GM12878 (cell line): ENCODE data around the gene BEST1. TPM values are rescaled to one million over a fixed set of nuclear protein-coding genes. Genes with fewer than 3 reads are reported as not detected.

Experiments
- ATAC-seq: fragments of 200-7000 bp; cut with Tn5 transposase; 3 replicates; pipeline ENCODE4 v1.9.1; 2020; ENCODE audit warnings: mild to moderate bottlenecking, moderate library complexity
- BruUV-seq: library from RNA; stranded (reverse); fragments of 400-500 nt; replicated peaks from 2 replicates; lab custom pipeline; 2021; lab: Mats Ljungman, UMichigan
- CTCF ChIA-PET: fragments of 300-600 bp; sonication (Branson Sonifier 250); formaldehyde crosslinking; extraction: SDS; loops from one replicate; lab custom pipeline; 2021; ENCODE audit warnings: inconsistent platforms; lab: Yijun Ruan, JAX
- POLR2A ChIA-PET: fragments of 350-600 bp; formaldehyde crosslinking; extraction: SDS; loops from one replicate; lab custom pipeline; 2021; ENCODE audit warnings: inconsistent platforms; lab: Charles Lee
- RAD21 ChIA-PET: fragments of 300-600 bp; sonication (Branson Sonifier 250); formaldehyde crosslinking; loops from one replicate; lab custom pipeline; 2023; ENCODE audit warnings: antibody characterized with exemption; ENCODE audit not compliant: unreplicated experiment; lab: Charles Lee
- SMC1A ChIA-PET: fragments of 300-600 bp; sonication (Branson Sonifier 250); formaldehyde crosslinking; loops from one replicate; lab custom pipeline; 2023; ENCODE audit not compliant: unreplicated experiment, uncharacterized antibody; lab: Charles Lee
- DNase-seq: peaks from one replicate; pipeline ENCODE4 v3.0.0-alpha.2; 2011; ENCODE audit warnings: low read depth, low spot score
- FAIRE-seq: peaks from 3 replicates; lab custom pipeline; 2011; peaks lifted over from hg19 to GRCh38; lab: Jason Lieb, UNC
- H2AFZ ChIP-seq: 2 replicates; pipeline ENCODE4 v1.6.0; 2011; ENCODE audit warnings: low read depth, low read length, control low read depth; ENCODE audit not compliant: control insufficient read depth
- H3K27ac ChIP-seq: 2 replicates; pipeline ENCODE4 v1.5.1; 2011; ENCODE audit warnings: control low read depth; ENCODE audit not compliant: control insufficient read depth, insufficient read depth
- H3K27me3 ChIP-seq, 2 experiments: replicated peaks in 1 of 2; 2 replicates each; pipeline versions ENCODE4 v1.6.0 to v1.6.1; 2011; ENCODE audit warnings: low read length in 1 of 2; ENCODE audit not compliant: control insufficient read depth in 2 of 2, insufficient read depth in 2 of 2
- H3K36me3 ChIP-seq, 2 experiments: 2 replicates each; pipeline ENCODE4 v1.5.1; 2011; ENCODE audit warnings: low read length in 1 of 2; ENCODE audit not compliant: control insufficient read depth in 2 of 2, insufficient read depth in 2 of 2
- H3K4me1 ChIP-seq: 2 replicates; pipeline ENCODE4 v1.6.1; 2011; ENCODE audit warnings: mild to moderate bottlenecking, low read length, moderate library complexity, mixed read lengths; ENCODE audit not compliant: control insufficient read depth, insufficient read depth
- H3K4me2 ChIP-seq: 2 replicates; pipeline ENCODE4 v1.6.0; 2011; ENCODE audit warnings: control low read depth; ENCODE audit not compliant: control insufficient read depth, insufficient read depth
- H3K4me3 ChIP-seq: fragments of 200-600 bp; sonication (generic); 2 replicates; pipeline ENCODE4 v1.5.1; 2016
- H3K79me2 ChIP-seq: 2 replicates; pipeline ENCODE4 v1.6.0; 2011; ENCODE audit warnings: low read length; ENCODE audit not compliant: control insufficient read depth, insufficient read depth
- H3K9ac ChIP-seq: 2 replicates; pipeline ENCODE4 v1.8.0; 2011; ENCODE audit warnings: low read length, control low read depth, mixed read lengths; ENCODE audit not compliant: control insufficient read depth, insufficient read depth
- H3K9me3 ChIP-seq: replicated peaks from 3 replicates; pipeline ENCODE4 v1.5.1; 2011; ENCODE audit warnings: mild to moderate bottlenecking, low read length; ENCODE audit not compliant: control insufficient read depth, insufficient read depth
- H4K20me1 ChIP-seq: 2 replicates; pipeline ENCODE4 v1.6.0; 2011; ENCODE audit not compliant: control insufficient read depth, insufficient read depth
- CHD4 ChIP-seq: fragments of 200-600 bp; sonication (generic); IDR thresholded peaks from 2 replicates; pipeline ENCODE4 v1.6.1; 2016; ENCODE audit warnings: mild to moderate bottlenecking
- IRF5 ChIP-seq: fragments of 450-650 bp; IDR thresholded peaks from 2 replicates; pipeline ENCODE4 v1.6.1; 2017; ENCODE audit warnings: borderline replicate concordance
- KLF5 ChIP-seq: fragments of 450-650 bp; IDR thresholded peaks from 2 replicates; pipeline ENCODE4 v1.6.1; 2014; ENCODE audit warnings: mild to moderate bottlenecking; ENCODE audit not compliant: partially characterized antibody
- MXI1 ChIP-seq: fragments of 150-350 bp; IDR thresholded peaks from 2 replicates; pipeline ENCODE4 v1.6.1; 2011; ENCODE audit warnings: low read depth, mild to moderate bottlenecking, inconsistent platforms, low read length, improper control_type of control experiment
- NFYA ChIP-seq: IDR thresholded peaks from 2 replicates; pipeline ENCODE4 v1.6.1; 2011; ENCODE audit warnings: low read depth, mild to moderate bottlenecking, low read length, improper control_type of control experiment, borderline replicate concordance
- NRF1 ChIP-seq: conservative IDR thresholded peaks from 2 replicates; pipeline ENCODE4 v1.6.1; 2011; ENCODE audit warnings: mild to moderate bottlenecking, low read depth, low read length, improper control_type of control experiment
- POLR2AphosphoS5 ChIP-seq: IDR thresholded peaks from 2 replicates; pipeline ENCODE4 v1.6.1; 2011; ENCODE audit warnings: mild to moderate bottlenecking, low read length, inconsistent platforms
- RAD51 ChIP-seq: fragments of 450-650 bp; IDR thresholded peaks from 2 replicates; pipeline ENCODE4 v1.6.1; 2016; ENCODE audit warnings: moderate library complexity, mild to moderate bottlenecking, inconsistent platforms
- SUZ12 ChIP-seq: fragments of 200-600 bp; sonication (generic); IDR thresholded peaks from one replicate; pipeline ENCODE4 v1.6.1; 2018; ENCODE audit warnings: antibody characterized with exemption, mild to moderate bottlenecking; ENCODE audit not compliant: unreplicated experiment
- YY1 ChIP-seq: IDR thresholded peaks from 2 replicates; pipeline ENCODE4 v1.6.1; 2011; ENCODE audit warnings: low read depth, mild to moderate bottlenecking, low read length
- WGBS: methylation state at CpG from one replicate; pipeline ENCODE4 v1.1.6; 2016; ENCODE audit warnings: low lambda C conversion rate; ENCODE audit not compliant: insufficient replicate concordance, insufficient coverage; ENCODE audit errors: missing lambda C conversion rate; 5-methylcytosine and 5-hydroxymethylcytosine counted together
- in situ Hi-C: fragments of 300-500 bp; cut with MboI; formaldehyde crosslinking; loops from 9 replicates; pipeline ENCODE4 v1.14.3; 2018; ENCODE audit warnings: mixed read lengths
- intact Hi-C: fragments of 100-400 bp; cut with micrococcal nuclease; formaldehyde crosslinking; loops from one replicate; pipeline ENCODE4 v1.14.2; 2022; ENCODE audit not compliant: unreplicated experiment
- polyA plus RNA-seq, 11 experiments: library from polyadenylated mRNA; depleted of rRNA in 4 of 11; unstranded in 6 of 11; stranded (reverse) in 5 of 11; fragments of >200 nt; fragmentation: Nextera tagmentation in 4 of 11; fragmentation: Illumina TruSeq in 1 of 11; extraction: Ambion mirVana in 4 of 11; extraction: Trizol in 1 of 11; gene quantifications; 1 replicate in 1 of 11; 2 replicates in 10 of 11; pipeline versions ENCODE4 v1.2.1 to v1.2.3, GENCODE V29; 2011 to 2016; ENCODE audit warnings: inconsistent platforms in 2 of 11, missing spikeins in 2 of 11, low read depth in 1 of 11
- total RNA-seq, 4 experiments: library from RNA; depleted of rRNA in 3 of 4; stranded (reverse); fragments of >200 nt in 3 of 4; fragmentation: Illumina TruSeq in 1 of 4; extraction: Trizol in 1 of 4; gene quantifications; 2 replicates each; pipeline versions ENCODE4 v1.2.1 to v1.2.3, GENCODE V29; 2013 to 2021
- TF ChIP-seq, protein P1 (sequence below): fragments of 450-650 bp; IDR thresholded peaks from 2 replicates; pipeline ENCODE4 v1.6.1; 2016; ENCODE audit warnings: mild to moderate bottlenecking
- TF ChIP-seq, protein P2 (sequence below): IDR thresholded peaks from 2 replicates; pipeline ENCODE4 v1.6.1; 2012; ENCODE audit warnings: low read depth, low read length, improper control_type of control experiment

The BEST1 gene
- total and polyA plus RNA-seq, 10 of the 15 experiments (the other 5 are each of a cell fraction or from before 2014, with no cell fraction given) = 0.03 to 3.4 (median 0.15) TPM; not detected in 1

DNA sequence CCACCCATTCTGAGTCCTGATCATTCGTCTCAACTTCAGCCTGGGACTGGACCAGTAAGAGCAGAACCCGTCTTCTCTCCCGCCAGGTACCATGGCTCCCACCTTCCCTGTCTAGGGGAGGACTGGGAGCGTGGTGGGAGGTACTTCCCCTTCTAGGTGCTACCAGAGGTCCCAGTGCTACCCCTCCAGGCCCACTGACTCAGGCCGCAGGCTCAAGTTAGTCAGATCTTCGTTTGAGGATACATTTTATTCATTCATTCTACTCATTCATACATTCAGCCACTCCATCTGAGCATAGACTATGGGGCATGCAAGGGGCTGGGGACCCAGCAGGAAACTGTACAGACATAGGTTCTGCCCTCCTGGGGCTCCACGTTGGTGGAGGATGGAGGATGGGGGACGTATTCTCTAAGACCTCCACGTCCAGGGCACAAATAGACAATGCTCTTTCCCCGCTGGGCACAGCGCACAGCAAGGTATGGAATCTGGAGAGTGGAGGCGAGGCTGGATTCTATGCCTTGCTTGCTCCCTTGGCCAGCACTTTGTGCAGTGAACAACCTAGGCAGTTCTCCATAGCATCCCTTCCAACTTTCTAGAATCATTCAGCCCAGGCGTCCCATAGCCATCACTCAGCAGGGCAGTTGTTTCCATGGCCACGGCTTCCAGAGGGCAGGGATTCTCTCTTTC, 31.8 kb upstream of the BEST1 start:
- in situ Hi-C loops = no loop called here
- Histone ChIP-seq H3K4me1 (no peaks in the 10 kb centered on the region), H2AFZ (no peak overlapping the region), H4K20me1 (no peaks in the 10 kb centered on the region), H3K9me3 (no peaks in the 10 kb centered on the region), H3K9ac (no peak overlapping the region), H3K4me3 (no peak overlapping the region), H3K79me2 (no peaks in the 10 kb centered on the region), H3K4me2 (no peak overlapping the region), H3K36me3 (no peaks in the 10 kb centered on the region), H3K27me3 (peaks cover 6 to 9% of the 10 kb centered on the region in 2 experiments; a peak in 3 of 4 replicates), H3K27ac (no peak overlapping the region)
- ChIA-PET SMC1A (no interaction called here), RAD21 (no interaction called here), CTCF (no interaction called here), POLR2A (no interaction called here)
- no TSS peak for BruUV-seq
- DNase-seq (no peak), FAIRE-seq (no peak), ATAC-seq (no peak)
- WGBS = 39% methylated on average over 14 of the region's 14 CpGs
- intact Hi-C loops = no loop called here
- TF ChIP-seq MXI1 (no peak), SUZ12 (no peak), RAD51 (no peak), YY1 (no peak), KLF5 (no peak), CHD4 (no peak), IRF5 (no peak), POLR2AphosphoS5 (no peak), NFYA (no peak), NRF1 (no peak)
- TF ChIP-seq, protein P1, sequence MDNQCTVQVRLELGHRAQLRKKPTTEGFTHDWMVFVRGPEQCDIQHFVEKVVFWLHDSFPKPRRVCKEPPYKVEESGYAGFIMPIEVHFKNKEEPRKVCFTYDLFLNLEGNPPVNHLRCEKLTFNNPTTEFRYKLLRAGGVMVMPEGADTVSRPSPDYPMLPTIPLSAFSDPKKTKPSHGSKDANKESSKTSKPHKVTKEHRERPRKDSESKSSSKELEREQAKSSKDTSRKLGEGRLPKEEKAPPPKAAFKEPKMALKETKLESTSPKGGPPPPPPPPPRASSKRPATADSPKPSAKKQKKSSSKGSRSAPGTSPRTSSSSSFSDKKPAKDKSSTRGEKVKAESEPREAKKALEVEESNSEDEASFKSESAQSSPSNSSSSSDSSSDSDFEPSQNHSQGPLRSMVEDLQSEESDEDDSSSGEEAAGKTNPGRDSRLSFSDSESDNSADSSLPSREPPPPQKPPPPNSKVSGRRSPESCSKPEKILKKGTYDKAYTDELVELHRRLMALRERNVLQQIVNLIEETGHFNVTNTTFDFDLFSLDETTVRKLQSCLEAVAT = no peak
- TF ChIP-seq, protein P2, sequence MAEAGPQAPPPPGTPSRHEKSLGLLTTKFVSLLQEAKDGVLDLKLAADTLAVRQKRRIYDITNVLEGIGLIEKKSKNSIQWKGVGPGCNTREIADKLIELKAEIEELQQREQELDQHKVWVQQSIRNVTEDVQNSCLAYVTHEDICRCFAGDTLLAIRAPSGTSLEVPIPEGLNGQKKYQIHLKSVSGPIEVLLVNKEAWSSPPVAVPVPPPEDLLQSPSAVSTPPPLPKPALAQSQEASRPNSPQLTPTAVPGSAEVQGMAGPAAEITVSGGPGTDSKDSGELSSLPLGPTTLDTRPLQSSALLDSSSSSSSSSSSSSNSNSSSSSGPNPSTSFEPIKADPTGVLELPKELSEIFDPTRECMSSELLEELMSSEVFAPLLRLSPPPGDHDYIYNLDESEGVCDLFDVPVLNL = no peak
